H1 (cell line): Measurements from ENCODE around the gene LIN37. TPM values are rescaled to one million over a fixed set of nuclear protein-coding genes. Genes with fewer than 3 reads are reported as not detected.

Source experiments
- CBX8 ChIP-seq: fragments of 300-800, 300-1000 bp; sonication (generic); IDR thresholded peaks from 2 replicates; pipeline ENCODE4 v1.7.1; 2016; ENCODE audit warnings: low read depth, low read length, borderline replicate concordance
- KDM4A ChIP-seq: IDR thresholded peaks from one replicate; pipeline ENCODE4 v1.7.1; 2012; ENCODE audit warnings: low read depth, mild to moderate bottlenecking, moderate library complexity, low read length, inconsistent platforms; ENCODE audit not compliant: severe bottlenecking
- PHF8 ChIP-seq: fragments of 200-600 bp; sonication (generic); conservative IDR thresholded peaks from 2 replicates; pipeline ENCODE4 v1.7.1; 2012; ENCODE audit warnings: low read depth, mild to moderate bottlenecking, inconsistent platforms, low read length, moderate library complexity
- POLR2A ChIP-seq, 2 experiments: IDR thresholded peaks; 1 replicate in 1 of 2; 2 replicates in 1 of 2; pipeline ENCODE4 v1.6.1; 2011; ENCODE audit warnings: low read depth in 2 of 2, low read length in 2 of 2, mild to moderate bottlenecking in 2 of 2; ENCODE audit errors: control extremely low read depth in 1 of 2
- RXRA ChIP-seq: IDR thresholded peaks from 2 replicates; pipeline ENCODE4 v1.6.1; 2011; ENCODE audit warnings: low read depth, mild to moderate bottlenecking, low read length, moderate library complexity; ENCODE audit not compliant: insufficient read depth
- SAP30 ChIP-seq: fragments of 300-600 bp; sonication (generic); IDR thresholded peaks from 2 replicates; pipeline ENCODE4 v1.7.1; 2012; ENCODE audit warnings: low read length, moderate library complexity, mild to moderate bottlenecking, inconsistent platforms; ENCODE audit not compliant: insufficient read depth, insufficient replicate concordance
- TAF7 ChIP-seq: optimal IDR thresholded peaks from 2 replicates; pipeline ENCODE3; 2011; ENCODE audit warnings: low read depth, mild to moderate bottlenecking, inconsistent platforms, low read length, moderate library complexity, borderline replicate concordance
- TBP ChIP-seq: IDR thresholded peaks from 2 replicates; pipeline ENCODE4 v1.6.1; 2011; ENCODE audit warnings: low read depth, low read length, improper control_type of control experiment
- TEAD4 ChIP-seq: IDR thresholded peaks from 2 replicates; pipeline ENCODE4 v1.6.1; 2012; ENCODE audit warnings: low read depth, low read length, inconsistent platforms, mixed read lengths
- polyA plus RNA-seq, 7 experiments: library from polyadenylated mRNA; depleted of rRNA in 3 of 7; stranded (reverse) in 5 of 7; unstranded in 2 of 7; fragments of >200 nt in 5 of 7; fragments of 200-250 nt in 2 of 7; gene quantifications; 1 replicate in 5 of 7; 2 replicates in 1 of 7; 4 replicates in 1 of 7; pipeline versions ENCODE4 v1.2.1 to v1.2.3, GENCODE V29; 2011 to 2013; ENCODE audit warnings: missing spikeins in 2 of 7, mixed read lengths in 2 of 7
- total RNA-seq: library from RNA; stranded (reverse); fragmentation: NEBNext Ultra II Directional; extraction: Animal tissue kit (Norgen Biotek cat#: 25700); gene quantifications from 2 replicates; pipeline ENCODE4 v1.2.1, GENCODE V29; 2021
- TF ChIP-seq, protein P1 (sequence below): fragments of 300-600 bp; sonication (generic); IDR thresholded peaks from 2 replicates; pipeline ENCODE4 v1.7.1; 2012; ENCODE audit warnings: low read length, moderate library complexity, mild to moderate bottlenecking, inconsistent platforms; ENCODE audit not compliant: insufficient replicate concordance

Gene LIN37
- total and polyA plus RNA-seq, 2 of the 8 experiments (the other 6 are each of a cell fraction or from before 2014, with no cell fraction given) = 3.8 to 9.8 TPM

GRCh38 chr19:35729021-35729420, 19.4 kb upstream of the LIN37 start (continued):
- TF ChIP-seq, protein P1, sequence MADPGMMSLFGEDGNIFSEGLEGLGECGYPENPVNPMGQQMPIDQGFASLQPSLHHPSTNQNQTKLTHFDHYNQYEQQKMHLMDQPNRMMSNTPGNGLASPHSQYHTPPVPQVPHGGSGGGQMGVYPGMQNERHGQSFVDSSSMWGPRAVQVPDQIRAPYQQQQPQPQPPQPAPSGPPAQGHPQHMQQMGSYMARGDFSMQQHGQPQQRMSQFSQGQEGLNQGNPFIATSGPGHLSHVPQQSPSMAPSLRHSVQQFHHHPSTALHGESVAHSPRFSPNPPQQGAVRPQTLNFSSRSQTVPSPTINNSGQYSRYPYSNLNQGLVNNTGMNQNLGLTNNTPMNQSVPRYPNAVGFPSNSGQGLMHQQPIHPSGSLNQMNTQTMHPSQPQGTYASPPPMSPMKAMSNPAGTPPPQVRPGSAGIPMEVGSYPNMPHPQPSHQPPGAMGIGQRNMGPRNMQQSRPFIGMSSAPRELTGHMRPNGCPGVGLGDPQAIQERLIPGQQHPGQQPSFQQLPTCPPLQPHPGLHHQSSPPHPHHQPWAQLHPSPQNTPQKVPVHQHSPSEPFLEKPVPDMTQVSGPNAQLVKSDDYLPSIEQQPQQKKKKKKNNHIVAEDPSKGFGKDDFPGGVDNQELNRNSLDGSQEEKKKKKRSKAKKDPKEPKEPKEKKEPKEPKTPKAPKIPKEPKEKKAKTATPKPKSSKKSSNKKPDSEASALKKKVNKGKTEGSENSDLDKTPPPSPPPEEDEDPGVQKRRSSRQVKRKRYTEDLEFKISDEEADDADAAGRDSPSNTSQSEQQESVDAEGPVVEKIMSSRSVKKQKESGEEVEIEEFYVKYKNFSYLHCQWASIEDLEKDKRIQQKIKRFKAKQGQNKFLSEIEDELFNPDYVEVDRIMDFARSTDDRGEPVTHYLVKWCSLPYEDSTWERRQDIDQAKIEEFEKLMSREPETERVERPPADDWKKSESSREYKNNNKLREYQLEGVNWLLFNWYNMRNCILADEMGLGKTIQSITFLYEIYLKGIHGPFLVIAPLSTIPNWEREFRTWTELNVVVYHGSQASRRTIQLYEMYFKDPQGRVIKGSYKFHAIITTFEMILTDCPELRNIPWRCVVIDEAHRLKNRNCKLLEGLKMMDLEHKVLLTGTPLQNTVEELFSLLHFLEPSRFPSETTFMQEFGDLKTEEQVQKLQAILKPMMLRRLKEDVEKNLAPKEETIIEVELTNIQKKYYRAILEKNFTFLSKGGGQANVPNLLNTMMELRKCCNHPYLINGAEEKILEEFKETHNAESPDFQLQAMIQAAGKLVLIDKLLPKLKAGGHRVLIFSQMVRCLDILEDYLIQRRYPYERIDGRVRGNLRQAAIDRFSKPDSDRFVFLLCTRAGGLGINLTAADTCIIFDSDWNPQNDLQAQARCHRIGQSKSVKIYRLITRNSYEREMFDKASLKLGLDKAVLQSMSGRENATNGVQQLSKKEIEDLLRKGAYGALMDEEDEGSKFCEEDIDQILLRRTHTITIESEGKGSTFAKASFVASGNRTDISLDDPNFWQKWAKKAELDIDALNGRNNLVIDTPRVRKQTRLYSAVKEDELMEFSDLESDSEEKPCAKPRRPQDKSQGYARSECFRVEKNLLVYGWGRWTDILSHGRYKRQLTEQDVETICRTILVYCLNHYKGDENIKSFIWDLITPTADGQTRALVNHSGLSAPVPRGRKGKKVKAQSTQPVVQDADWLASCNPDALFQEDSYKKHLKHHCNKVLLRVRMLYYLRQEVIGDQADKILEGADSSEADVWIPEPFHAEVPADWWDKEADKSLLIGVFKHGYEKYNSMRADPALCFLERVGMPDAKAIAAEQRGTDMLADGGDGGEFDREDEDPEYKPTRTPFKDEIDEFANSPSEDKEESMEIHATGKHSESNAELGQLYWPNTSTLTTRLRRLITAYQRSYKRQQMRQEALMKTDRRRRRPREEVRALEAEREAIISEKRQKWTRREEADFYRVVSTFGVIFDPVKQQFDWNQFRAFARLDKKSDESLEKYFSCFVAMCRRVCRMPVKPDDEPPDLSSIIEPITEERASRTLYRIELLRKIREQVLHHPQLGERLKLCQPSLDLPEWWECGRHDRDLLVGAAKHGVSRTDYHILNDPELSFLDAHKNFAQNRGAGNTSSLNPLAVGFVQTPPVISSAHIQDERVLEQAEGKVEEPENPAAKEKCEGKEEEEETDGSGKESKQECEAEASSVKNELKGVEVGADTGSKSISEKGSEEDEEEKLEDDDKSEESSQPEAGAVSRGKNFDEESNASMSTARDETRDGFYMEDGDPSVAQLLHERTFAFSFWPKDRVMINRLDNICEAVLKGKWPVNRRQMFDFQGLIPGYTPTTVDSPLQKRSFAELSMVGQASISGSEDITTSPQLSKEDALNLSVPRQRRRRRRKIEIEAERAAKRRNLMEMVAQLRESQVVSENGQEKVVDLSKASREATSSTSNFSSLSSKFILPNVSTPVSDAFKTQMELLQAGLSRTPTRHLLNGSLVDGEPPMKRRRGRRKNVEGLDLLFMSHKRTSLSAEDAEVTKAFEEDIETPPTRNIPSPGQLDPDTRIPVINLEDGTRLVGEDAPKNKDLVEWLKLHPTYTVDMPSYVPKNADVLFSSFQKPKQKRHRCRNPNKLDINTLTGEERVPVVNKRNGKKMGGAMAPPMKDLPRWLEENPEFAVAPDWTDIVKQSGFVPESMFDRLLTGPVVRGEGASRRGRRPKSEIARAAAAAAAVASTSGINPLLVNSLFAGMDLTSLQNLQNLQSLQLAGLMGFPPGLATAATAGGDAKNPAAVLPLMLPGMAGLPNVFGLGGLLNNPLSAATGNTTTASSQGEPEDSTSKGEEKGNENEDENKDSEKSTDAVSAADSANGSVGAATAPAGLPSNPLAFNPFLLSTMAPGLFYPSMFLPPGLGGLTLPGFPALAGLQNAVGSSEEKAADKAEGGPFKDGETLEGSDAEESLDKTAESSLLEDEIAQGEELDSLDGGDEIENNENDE = no peak
- TF ChIP-seq SAP30 (no peak), PHF8 (no peak), POLR2A (IDR thresholded peaks at IDR 0.05; ENCODE audit: control extremely low read depth in 1 of 2, low read depth in 2 of 2, low read length in 2 of 2) (no peak), RXRA (no peak), TBP (no peak), TAF7 (no peak), TEAD4 (no peak), CBX8 (no peak), KDM4A (no peak)
